HEK293 (cell line): Measurements from ENCODE around the gene NRG2.

Experiments
- CTCF ChIA-PET: fragments of 350-600 bp; formaldehyde crosslinking; extraction: SDS; loops from one replicate; lab custom pipeline; 2021; ENCODE audit warnings: antibody characterized with exemption; lab: Yijun Ruan, JAX
- POLR2A ChIA-PET: fragments of 300-600 bp; formaldehyde crosslinking; extraction: SDS; loops from one replicate; lab custom pipeline; 2020; ENCODE audit warnings: antibody characterized with exemption, inconsistent platforms; lab: Yijun Ruan, JAX
- H3K27ac ChIP-seq: fragments of 200-500 bp; sonication (Bioruptor generic); 2 replicates; pipeline ENCODE4 v1.5.1; 2014; ENCODE audit warnings: low read depth, low read length, control low read depth, inconsistent platforms; ENCODE audit errors: extremely low read depth
- H3K36me3 ChIP-seq, 2 experiments: fragments of 200-500 bp in 1 of 2; sonication (Bioruptor generic) in 1 of 2; 1 replicate in 1 of 2; 2 replicates in 1 of 2; pipeline ENCODE4 v1.5.1; 2014 to 2017; ENCODE audit warnings: inconsistent platforms in 2 of 2, low read length in 2 of 2; ENCODE audit not compliant: control insufficient read depth in 2 of 2, insufficient read depth in 1 of 2
- H3K4me1 ChIP-seq: fragments of 200-500 bp; sonication (Bioruptor generic); 2 replicates; pipeline ENCODE4 v1.5.1; 2014; ENCODE audit warnings: mild to moderate bottlenecking, low read length, inconsistent platforms; ENCODE audit not compliant: control insufficient read depth, insufficient read depth
- H3K4me3 ChIP-seq: 2 replicates; pipeline ENCODE4 v1.5.1; 2011; ENCODE audit warnings: low read depth, mild to moderate bottlenecking, control low read depth, low read length, moderate library complexity
- H3K9me3 ChIP-seq: fragments of 200-500 bp; sonication (Bioruptor generic); 2 replicates; pipeline ENCODE4 v1.5.1; 2014; ENCODE audit warnings: low read depth, low read length, inconsistent platforms; ENCODE audit not compliant: control insufficient read depth, insufficient read depth
- EGR2 ChIP-seq: fragments of 450-650 bp; formaldehyde crosslinking; IDR thresholded peaks from 2 replicates; pipeline ENCODE4 v1.5.1; 2016; ENCODE audit warnings: low read depth, missing biosample characterization, missing genetic modification characterization
- GLIS2 ChIP-seq: fragments of 450-650 bp; formaldehyde crosslinking; IDR thresholded peaks from 2 replicates; pipeline ENCODE4 v1.5.1; 2016; ENCODE audit warnings: missing biosample characterization, missing genetic modification characterization
- IKZF3 ChIP-seq: fragments of 450-650 bp; IDR thresholded peaks from 2 replicates; pipeline ENCODE4 v1.5.0; 2018; ENCODE audit warnings: missing biosample characterization, mild to moderate bottlenecking, missing genetic modification characterization, moderate library complexity
- MYNN ChIP-seq: fragments of 450-650 bp; formaldehyde crosslinking; IDR thresholded peaks from 2 replicates; pipeline ENCODE4 v1.5.1; 2016; ENCODE audit warnings: missing biosample characterization, missing genetic modification characterization, borderline replicate concordance
- PRDM1 ChIP-seq: fragments of 450-650 bp; formaldehyde crosslinking; IDR thresholded peaks from 2 replicates; pipeline ENCODE4; 2016; ENCODE audit warnings: missing biosample characterization, missing genetic modification characterization
- ZFHX2 ChIP-seq: fragments of 450-650 bp; formaldehyde crosslinking; conservative IDR thresholded peaks from 2 replicates; pipeline ENCODE4 v1.5.1; 2016; ENCODE audit warnings: missing biosample characterization, missing genetic modification characterization
- ZFP37 ChIP-seq: fragments of 450-650 bp; formaldehyde crosslinking; IDR thresholded peaks from 2 replicates; pipeline ENCODE4 v1.5.1; 2016; ENCODE audit warnings: missing biosample characterization, missing genetic modification characterization
- ZNF529 ChIP-seq: fragments of 450-650 bp; formaldehyde crosslinking; IDR thresholded peaks from 2 replicates; pipeline ENCODE4 v1.5.1; 2017; ENCODE audit warnings: missing genetic modification characterization, missing biosample characterization; ENCODE audit not compliant: insufficient replicate concordance
- ZNF701 ChIP-seq: fragments of 450-650 bp; formaldehyde crosslinking; IDR thresholded peaks from 2 replicates; pipeline ENCODE4 v1.5.1; 2016; ENCODE audit warnings: missing biosample characterization, missing genetic modification characterization
- ZSCAN23 ChIP-seq: fragments of 450-650 bp; formaldehyde crosslinking; IDR thresholded peaks from 2 replicates; pipeline ENCODE4 v1.5.1; 2016; ENCODE audit warnings: missing biosample characterization, missing genetic modification characterization
- TF ChIP-seq, protein P1 (sequence below): fragments of 450-650 bp; formaldehyde crosslinking; IDR thresholded peaks from 2 replicates; pipeline ENCODE4 v1.5.1; 2016; ENCODE audit warnings: missing biosample characterization, missing genetic modification characterization
- TF ChIP-seq, protein P2 (sequence below): fragments of 450-650 bp; formaldehyde crosslinking; IDR thresholded peaks from 2 replicates; pipeline ENCODE4 v1.5.1; 2016; ENCODE audit warnings: missing biosample characterization, missing genetic modification characterization, borderline replicate concordance
- TF ChIP-seq, protein P3 (sequence below): fragments of 450-650 bp; formaldehyde crosslinking; IDR thresholded peaks from 2 replicates; pipeline ENCODE4 v1.5.1; 2016; ENCODE audit warnings: missing biosample characterization, missing genetic modification characterization, low read depth
- TF ChIP-seq, protein P4 (sequence below): fragments of 450-650 bp; formaldehyde crosslinking; IDR thresholded peaks from 2 replicates; pipeline ENCODE4 v1.5.1; 2016; ENCODE audit warnings: missing biosample characterization, missing genetic modification characterization
- TF ChIP-seq, protein P5 (sequence below): fragments of 450-650 bp; formaldehyde crosslinking; IDR thresholded peaks from 2 replicates; pipeline ENCODE4 v1.5.1; 2017; ENCODE audit warnings: missing biosample characterization, missing genetic modification characterization

Gene NRG2

DNA sequence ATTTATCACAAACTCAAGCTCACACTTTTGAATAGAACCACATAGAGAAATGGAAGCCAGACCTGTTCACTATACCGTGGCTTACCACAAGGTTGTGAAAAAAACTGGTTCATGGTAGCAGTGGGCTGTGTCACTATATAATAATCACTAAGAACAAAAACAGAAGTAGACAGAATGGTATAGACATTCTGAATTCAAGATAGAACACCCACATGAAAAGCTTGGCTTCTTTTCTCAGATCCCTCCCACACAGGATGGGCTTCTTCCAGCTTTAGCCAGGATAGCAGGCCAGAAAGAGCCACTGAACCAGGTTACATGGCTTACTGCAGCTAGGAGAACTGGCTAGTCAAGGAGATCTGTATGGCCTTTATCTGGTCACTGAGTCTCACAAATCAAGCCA is 6.1 kb upstream of the NRG2 start:
- TF ChIP-seq ZFHX2 (peak; percentile 51), EGR2 (tag by site-specific recombination) (0 out of 2 replicates have a peak, but pooled peaks have one; percentile 54)
- TF ChIP-seq, protein P1, sequence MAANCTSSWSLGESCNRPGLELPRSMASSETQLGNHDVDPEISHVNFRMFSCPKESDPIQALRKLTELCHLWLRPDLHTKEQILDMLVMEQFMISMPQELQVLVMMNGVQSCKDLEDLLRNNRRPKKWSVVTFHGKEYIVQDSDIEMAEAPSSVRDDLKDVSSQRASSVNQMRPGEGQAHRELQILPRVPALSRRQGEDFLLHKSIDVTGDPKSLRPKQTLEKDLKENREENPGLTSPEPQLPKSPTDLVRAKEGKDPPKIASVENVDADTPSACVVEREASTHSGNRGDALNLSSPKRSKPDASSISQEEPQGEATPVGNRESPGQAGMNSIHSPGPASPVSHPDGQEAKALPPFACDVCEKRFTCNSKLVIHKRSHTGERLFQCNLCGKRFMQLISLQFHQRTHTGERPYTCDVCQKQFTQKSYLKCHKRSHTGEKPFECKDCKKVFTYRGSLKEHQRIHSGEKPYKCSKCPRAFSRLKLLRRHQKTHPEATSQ = no peak
- TF ChIP-seq, protein P2, sequence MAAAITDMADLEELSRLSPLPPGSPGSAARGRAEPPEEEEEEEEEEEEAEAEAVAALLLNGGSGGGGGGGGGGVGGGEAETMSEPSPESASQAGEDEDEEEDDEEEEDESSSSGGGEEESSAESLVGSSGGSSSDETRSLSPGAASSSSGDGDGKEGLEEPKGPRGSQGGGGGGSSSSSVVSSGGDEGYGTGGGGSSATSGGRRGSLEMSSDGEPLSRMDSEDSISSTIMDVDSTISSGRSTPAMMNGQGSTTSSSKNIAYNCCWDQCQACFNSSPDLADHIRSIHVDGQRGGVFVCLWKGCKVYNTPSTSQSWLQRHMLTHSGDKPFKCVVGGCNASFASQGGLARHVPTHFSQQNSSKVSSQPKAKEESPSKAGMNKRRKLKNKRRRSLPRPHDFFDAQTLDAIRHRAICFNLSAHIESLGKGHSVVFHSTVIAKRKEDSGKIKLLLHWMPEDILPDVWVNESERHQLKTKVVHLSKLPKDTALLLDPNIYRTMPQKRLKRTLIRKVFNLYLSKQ = no peak
- H3K9me3 ChIP-seq = no peaks in the 10 kb centered on the region
- peaks cover 4% of the 10 kb centered on the region; the same call in 1 of the 2 replicates for H3K4me1 ChIP-seq
- no peak overlapping the region for H3K4me3 ChIP-seq
- ChIA-PET CTCF (interaction anchor here (0.6 to 0.9 kb wide), 3 partner anchors 25 to 303 kb away, joined by 3 read pairs; no protein-coding TSS in a partner anchor), POLR2A (no interaction called here)
- no peak overlapping the region for H3K27ac ChIP-seq
- no peaks in the 10 kb centered on the region for H3K36me3 ChIP-seq

DNA sequence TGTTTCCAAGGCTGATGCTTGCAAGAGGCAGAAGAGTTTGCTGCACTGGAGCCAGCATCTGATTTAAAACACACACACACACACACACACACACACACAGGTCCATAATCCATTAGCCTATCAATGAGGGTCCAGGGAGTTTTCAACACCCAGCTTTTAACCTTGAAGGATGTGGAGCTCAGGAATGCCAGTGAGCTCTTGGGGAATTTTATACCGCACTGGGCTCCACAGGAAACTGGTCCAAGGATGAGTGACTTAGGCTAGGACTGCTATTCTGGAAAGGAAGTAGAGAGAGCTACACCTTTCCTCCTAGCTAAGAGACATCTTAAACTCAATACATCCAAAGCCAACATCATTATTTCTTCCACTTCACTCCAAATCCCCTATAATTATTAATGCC is 942 bp upstream of the NRG2 start:
- no peaks in the 10 kb centered on the region for H3K9me3 ChIP-seq
- no peaks in the 10 kb centered on the region for H3K36me3 ChIP-seq
- ChIA-PET POLR2A (interaction anchor here (1.1 to 1.5 kb wide), 3 partner anchors 11 to 483 kb away, joined by 3 to 6 read pairs (median 3); partner anchors contain the start of gene UBE2D2), CTCF (interaction anchor here (0.6 to 4.8 kb wide), 6 partner anchors 10 to 641 kb away, joined by 3 to 35 read pairs (median 8); no protein-coding TSS in a partner anchor)
- H3K27ac ChIP-seq = no peak overlapping the region
- no peak for TF ChIP-seq ZNF701 (tag by site-specific recombination)
- no peak for TF ChIP-seq PRDM1 (tag by site-specific recombination)
- TF ChIP-seq, protein P3, sequence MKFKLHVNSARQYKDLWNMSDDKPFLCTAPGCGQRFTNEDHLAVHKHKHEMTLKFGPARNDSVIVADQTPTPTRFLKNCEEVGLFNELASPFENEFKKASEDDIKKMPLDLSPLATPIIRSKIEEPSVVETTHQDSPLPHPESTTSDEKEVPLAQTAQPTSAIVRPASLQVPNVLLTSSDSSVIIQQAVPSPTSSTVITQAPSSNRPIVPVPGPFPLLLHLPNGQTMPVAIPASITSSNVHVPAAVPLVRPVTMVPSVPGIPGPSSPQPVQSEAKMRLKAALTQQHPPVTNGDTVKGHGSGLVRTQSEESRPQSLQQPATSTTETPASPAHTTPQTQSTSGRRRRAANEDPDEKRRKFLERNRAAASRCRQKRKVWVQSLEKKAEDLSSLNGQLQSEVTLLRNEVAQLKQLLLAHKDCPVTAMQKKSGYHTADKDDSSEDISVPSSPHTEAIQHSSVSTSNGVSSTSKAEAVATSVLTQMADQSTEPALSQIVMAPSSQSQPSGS = no peak
- no peak for TF ChIP-seq ZSCAN23 (tag by site-specific recombination)
- TF ChIP-seq GLIS2 (tag by site-specific recombination) = no peak
- TF ChIP-seq ZNF529 = no peak
- peak; percentile 46; the same call in 1 of the 2 replicates for TF ChIP-seq MYNN (tag by site-specific recombination)
- TF ChIP-seq, protein P4, sequence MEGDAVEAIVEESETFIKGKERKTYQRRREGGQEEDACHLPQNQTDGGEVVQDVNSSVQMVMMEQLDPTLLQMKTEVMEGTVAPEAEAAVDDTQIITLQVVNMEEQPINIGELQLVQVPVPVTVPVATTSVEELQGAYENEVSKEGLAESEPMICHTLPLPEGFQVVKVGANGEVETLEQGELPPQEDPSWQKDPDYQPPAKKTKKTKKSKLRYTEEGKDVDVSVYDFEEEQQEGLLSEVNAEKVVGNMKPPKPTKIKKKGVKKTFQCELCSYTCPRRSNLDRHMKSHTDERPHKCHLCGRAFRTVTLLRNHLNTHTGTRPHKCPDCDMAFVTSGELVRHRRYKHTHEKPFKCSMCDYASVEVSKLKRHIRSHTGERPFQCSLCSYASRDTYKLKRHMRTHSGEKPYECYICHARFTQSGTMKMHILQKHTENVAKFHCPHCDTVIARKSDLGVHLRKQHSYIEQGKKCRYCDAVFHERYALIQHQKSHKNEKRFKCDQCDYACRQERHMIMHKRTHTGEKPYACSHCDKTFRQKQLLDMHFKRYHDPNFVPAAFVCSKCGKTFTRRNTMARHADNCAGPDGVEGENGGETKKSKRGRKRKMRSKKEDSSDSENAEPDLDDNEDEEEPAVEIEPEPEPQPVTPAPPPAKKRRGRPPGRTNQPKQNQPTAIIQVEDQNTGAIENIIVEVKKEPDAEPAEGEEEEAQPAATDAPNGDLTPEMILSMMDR (tag by site-specific recombination) = no peak
- no peak for TF ChIP-seq ZFP37 (tag by site-specific recombination)
- no peak for TF ChIP-seq IKZF3 (tag by site-specific recombination)
- TF ChIP-seq, protein P5, sequence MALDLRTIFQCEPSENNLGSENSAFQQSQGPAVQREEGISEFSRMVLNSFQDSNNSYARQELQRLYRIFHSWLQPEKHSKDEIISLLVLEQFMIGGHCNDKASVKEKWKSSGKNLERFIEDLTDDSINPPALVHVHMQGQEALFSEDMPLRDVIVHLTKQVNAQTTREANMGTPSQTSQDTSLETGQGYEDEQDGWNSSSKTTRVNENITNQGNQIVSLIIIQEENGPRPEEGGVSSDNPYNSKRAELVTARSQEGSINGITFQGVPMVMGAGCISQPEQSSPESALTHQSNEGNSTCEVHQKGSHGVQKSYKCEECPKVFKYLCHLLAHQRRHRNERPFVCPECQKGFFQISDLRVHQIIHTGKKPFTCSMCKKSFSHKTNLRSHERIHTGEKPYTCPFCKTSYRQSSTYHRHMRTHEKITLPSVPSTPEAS (tag by site-specific recombination) = peak; percentile 46
- H3K4me1 ChIP-seq = peaks cover 16% of the 10 kb centered on the region
- H3K4me3 ChIP-seq = no peak overlapping the region
